Esophagus muscularis mucosa (tissue), 4 donors: ENCODE results near the gene GPA33. TPM values are rescaled to one million over a fixed set of nuclear protein-coding genes. Genes with fewer than 3 reads are reported as not detected.

ENCODE experiments used
- DNase-seq: peaks from one replicate; pipeline ENCODE4 v3.0.0-alpha.2; 2017; ENCODE audit errors: extremely low spot score
- H3K27ac ChIP-seq, 4 donors: fragments of 200-600 bp; sonication (generic); replicated peaks in 1 of 4; 1 replicate in 3 of 4; 2 replicates in 1 of 4; pipeline ENCODE4 v1.5.1; 2016 to 2019; ENCODE audit warnings: mild to moderate bottlenecking in 1 of 4
- H3K27me3 ChIP-seq, 4 donors: fragments of 200-600 bp; sonication (generic); one replicate each; pipeline versions ENCODE4 v1.5.1 to v1.6.0; 2016 to 2019
- H3K36me3 ChIP-seq, 4 donors: fragments of 200-600 bp; sonication (generic); one replicate each; pipeline ENCODE4 v1.5.1; 2016 to 2019
- H3K4me1 ChIP-seq, 4 donors: fragments of 200-600 bp; sonication (generic); one replicate each; pipeline ENCODE4 v1.5.1; 2016 to 2019
- H3K4me3 ChIP-seq, 4 donors: fragments of 200-600 bp; sonication (generic); 1 replicate in 2 of 4; 2 replicates in 2 of 4; pipeline ENCODE4 v1.5.1; 2016 to 2019; ENCODE audit warnings: mild to moderate bottlenecking in 4 of 4, moderate library complexity in 1 of 4
- H3K9me3 ChIP-seq, 4 donors: fragments of 200-600 bp; sonication (generic); 1 replicate in 3 of 4; 2 replicates in 1 of 4; pipeline ENCODE4 v1.5.1; 2016 to 2019
- CTCF ChIP-seq, 3 experiments: fragments of 200-600 bp in 2 of 3; fragments of 450-650 bp in 1 of 3; sonication (generic) in 2 of 3; IDR thresholded peaks; one replicate each; pipeline ENCODE4 v1.5.1; 2017 to 2019; ENCODE audit warnings: antibody characterized with exemption in 3 of 3, mild to moderate bottlenecking in 2 of 3, moderate library complexity in 1 of 3
- EP300 ChIP-seq: sonication (generic); formaldehyde crosslinking; IDR thresholded peaks from one replicate; pipeline ENCODE4 v1.6.1; 2017; ENCODE audit warnings: antibody characterized with exemption
- POLR2A ChIP-seq: fragments of 450-650 bp; IDR thresholded peaks from one replicate; pipeline ENCODE4 v1.6.1; 2017; ENCODE audit warnings: antibody characterized with exemption, moderate library complexity, mild to moderate bottlenecking, low read depth
- POLR2AphosphoS5 ChIP-seq, 2 donors: sonication (generic); formaldehyde crosslinking; IDR thresholded peaks; one replicate each; pipeline ENCODE4 v1.6.1; 2017; ENCODE audit warnings: antibody characterized with exemption in 2 of 2
- WGBS: methylation state at CpG from one replicate; pipeline ENCODE4 v1.1.5; 2018; 5-methylcytosine and 5-hydroxymethylcytosine counted together
- intact Hi-C: fragments of 100-400 bp; cut with DNase I; formaldehyde crosslinking; loops from one replicate; pipeline ENCODE4 v1.15.1; 2023
- small RNA-seq, 3 donors: library from RNA; depleted of rRNA; stranded (forward); fragments of <200 nt; gene quantifications; one replicate each; pipeline ENCODE3, GENCODE V24; 2016
- total RNA-seq, 4 donors: library from RNA; depleted of rRNA; stranded (reverse); fragments of >200 nt; gene quantifications; one replicate each; pipeline versions ENCODE4 v1.1.0 to v1.2.1, GENCODE V29; 2016

Gene GPA33
- total RNA-seq, 4 donors from 2014 or later, result 0.57 TPM; not detected in 3

- WGBS, result 71% methylated on average over 2 of the region's 2 CpGs
- TF ChIP-seq POLR2A (no peak), POLR2AphosphoS5 (IDR thresholded peaks at IDR 0.05) (no peak), CTCF (IDR thresholded peaks at IDR 0.05) (no peak), EP300 (no peak)
- Histone ChIP-seq H3K4me3 (no peak overlapping the region), H3K27ac (no peak overlapping the region), H3K27me3 (no peaks in the 10 kb centered on the region), H3K4me1 (no peaks in the 10 kb centered on the region), H3K9me3 (no peaks in the 10 kb centered on the region), H3K36me3 (no peaks in the 10 kb centered on the region)
- DNase-seq, result no peak
- intact Hi-C loops, result no loop called here
Measured at GRCh38 chr1:167003711-167004110, 86.5 kb downstream of the GPA33 start.

Small RNA genes within 50 kb of the gene (small RNA-seq; reads per million reads assigned to genes)
- gene RNA5SP65, result 7.5 to 45.6 (median 7.8) reads per million in 3 donors

Other genes starting within 250 kb of the GPA33 start
- 10 to 100 TPM in 1 of 4 donors, 1 to 10 TPM in 3; 7.3 to 11.5 (median 8.0) TPM for gene TADA1, start 214.1 kb downstream of the GPA33 start, total RNA-seq
- 10 to 100 TPM in 2 of 4 donors, 1 to 10 TPM in 2; 5.3 to 13.7 (median 9.4) TPM for gene ILDR2, start 114.8 kb downstream of the GPA33 start, total RNA-seq
- gene MAEL, start 101.1 kb downstream of the GPA33 start, total RNA-seq, result 1 to 10 TPM in 3 of 4 donors, under 1 TPM in 1; 0.83 to 2.3 (median 1.2) TPM
- gene STYXL2, start 3.7 kb upstream of the GPA33 start, total RNA-seq, result under 1 TPM in 2 of 4 donors, not detected in 2; 0.32 to 0.46 TPM
- 10 to 100 TPM in 2 of 4 donors, 1 to 10 TPM in 2; 7.3 to 13.4 (median 10.4) TPM for gene POU2F1, start 130.5 kb upstream of the GPA33 start, total RNA-seq